ENCODE measurements around the gene NUTF2.
"Not testable (repeated sequence)": the region's sequence is repeated elsewhere in the genome, so short reads cannot be mapped to it uniquely, and the experiment has no call there.

Gene NUTF2

DNA sequence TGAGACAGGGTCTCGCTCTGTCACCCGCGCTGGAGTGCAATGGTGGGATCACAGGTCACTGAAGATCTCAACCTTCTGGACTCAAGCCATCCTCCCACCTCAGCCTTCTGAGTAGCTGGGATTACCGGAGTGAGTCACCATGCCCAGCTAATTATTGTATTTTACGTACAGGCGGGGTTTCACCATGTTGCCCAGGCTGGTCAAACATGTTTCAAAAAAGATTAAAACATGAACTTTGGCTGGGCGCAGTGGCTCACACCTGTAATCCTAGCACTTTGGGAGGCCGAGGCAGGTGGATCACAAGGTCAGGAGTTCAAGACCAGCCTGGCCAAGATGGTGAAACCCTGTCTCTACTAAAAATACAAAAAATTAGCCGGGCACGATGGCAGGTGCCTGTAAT, 9.5 kb upstream of the NUTF2 start:
- in situ Hi-C loops (cut with MboI; ENCODE audit: low sequenced_read_pairs), result not testable (repeated sequence)

DNA sequence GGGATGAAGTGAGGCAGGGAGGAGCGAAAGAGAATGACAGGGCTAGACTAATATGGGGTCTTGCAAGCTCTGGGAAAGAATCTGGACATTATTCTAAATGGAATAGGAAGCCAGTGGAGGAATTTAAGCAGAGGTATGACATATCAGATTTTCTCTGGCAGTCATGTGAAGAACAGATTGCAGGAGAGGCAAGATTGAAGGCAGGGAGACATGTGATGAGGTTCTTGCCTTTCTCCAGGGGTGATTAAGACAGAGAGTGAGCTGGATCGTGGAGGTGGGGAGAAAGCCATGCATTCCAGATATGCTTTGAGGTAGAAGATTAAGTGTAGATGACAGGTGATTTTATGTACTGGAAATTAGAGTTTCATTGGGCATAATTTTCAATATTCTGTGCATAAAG, 8.9 kb upstream of the NUTF2 start:
- in situ Hi-C loops (cut with MboI; ENCODE audit: low sequenced_read_pairs), result no loop called here

DNA sequence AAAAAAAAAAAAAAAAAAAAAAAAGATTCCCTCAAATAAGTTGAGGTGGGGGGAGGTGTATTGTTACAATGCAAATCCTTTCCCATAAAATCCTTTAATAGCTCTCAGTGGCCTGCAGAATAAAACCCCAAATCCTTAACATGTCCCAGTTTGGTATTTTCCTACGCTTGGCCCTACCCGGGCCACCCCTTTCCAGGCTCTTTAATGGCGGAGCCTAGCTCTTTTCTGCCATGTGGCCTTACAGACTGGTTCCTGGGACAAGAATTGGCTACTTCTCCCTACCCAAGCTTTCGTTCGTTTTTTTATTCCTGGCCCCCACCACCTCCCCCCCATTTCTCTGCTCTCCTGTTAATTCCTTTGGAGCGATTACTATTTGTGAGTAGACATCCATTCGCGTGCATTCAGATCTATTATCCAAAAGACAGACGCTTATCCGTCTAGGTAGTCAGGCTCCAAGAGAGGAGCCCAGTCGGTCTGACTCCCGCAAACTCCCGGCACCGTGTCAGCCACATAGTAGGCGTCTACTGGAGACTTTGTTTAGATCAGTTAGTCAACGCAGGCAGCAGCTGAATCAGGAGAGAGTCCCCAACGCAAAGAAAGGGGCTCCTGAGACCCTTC, 5.4 kb upstream of the NUTF2 start:
- in situ Hi-C loops (cut with MboI; ENCODE audit: low sequenced_read_pairs), result no loop called here

DNA sequence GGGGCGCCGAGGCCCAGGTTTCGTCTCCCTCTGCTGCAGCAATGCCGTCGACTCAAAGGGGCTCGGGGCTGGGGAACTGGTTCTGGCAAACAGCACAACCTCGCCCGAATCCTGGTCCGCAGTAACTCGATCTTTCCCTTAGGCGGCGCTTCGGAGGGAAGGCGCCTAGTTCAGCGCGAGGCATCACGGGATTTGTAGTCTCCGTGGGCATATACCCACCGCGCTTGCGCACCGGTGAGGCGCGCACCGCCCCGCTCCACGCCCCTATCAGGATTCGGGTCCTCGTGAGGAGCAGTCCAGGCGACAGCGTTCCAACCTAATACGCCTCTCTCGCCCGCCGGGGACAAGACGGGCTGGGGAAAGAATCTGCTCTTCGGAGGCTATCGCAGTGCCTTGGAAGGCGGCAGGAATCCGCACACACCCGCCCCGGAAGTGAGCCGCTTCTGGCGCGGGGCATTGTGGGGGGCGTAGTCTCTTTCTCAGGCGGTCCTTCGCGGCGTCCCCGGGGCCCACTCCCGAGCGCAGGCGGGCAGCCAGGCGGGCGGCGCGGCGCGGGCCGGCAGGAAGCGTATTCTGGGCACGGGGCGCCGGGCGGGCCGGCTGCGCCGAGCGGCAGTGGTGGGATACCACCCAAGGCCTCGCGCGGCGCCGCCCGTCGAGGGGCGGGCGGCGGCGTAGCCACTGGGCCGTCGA, 4.8 kb upstream of the NUTF2 start, which contains the start of gene THAP11:
Gene THAP11 (plus strand): TSS at position 505 of the 693 bp plus-strand sequence. CDS start 235 bp downstream, outside the sequence.
- in situ Hi-C loops (cut with MboI; ENCODE audit: low sequenced_read_pairs), result no loop called here

DNA sequence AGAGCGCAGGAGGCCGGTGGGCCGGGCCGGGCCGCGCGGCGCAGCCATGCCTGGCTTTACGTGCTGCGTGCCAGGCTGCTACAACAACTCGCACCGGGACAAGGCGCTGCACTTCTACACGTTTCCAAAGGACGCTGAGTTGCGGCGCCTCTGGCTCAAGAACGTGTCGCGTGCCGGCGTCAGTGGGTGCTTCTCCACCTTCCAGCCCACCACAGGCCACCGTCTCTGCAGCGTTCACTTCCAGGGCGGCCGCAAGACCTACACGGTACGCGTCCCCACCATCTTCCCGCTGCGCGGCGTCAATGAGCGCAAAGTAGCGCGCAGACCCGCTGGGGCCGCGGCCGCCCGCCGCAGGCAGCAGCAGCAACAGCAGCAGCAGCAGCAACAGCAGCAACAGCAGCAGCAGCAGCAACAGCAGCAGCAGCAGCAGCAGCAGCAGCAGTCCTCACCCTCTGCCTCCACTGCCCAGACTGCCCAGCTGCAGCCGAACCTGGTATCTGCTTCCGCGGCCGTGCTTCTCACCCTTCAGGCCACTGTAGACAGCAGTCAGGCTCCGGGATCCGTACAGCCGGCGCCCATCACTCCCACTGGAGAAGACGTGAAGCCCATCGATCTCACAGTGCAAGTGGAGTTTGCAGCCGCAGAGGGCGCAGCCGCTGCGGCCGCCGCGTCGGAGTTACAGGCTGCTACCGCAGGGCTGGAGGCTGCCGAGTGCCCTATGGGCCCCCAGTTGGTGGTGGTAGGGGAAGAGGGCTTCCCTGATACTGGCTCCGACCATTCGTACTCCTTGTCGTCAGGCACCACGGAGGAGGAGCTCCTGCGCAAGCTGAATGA, 4.0 kb upstream of the NUTF2 start:
- in situ Hi-C loops (cut with MboI; ENCODE audit: low sequenced_read_pairs), result no loop called here

DNA sequence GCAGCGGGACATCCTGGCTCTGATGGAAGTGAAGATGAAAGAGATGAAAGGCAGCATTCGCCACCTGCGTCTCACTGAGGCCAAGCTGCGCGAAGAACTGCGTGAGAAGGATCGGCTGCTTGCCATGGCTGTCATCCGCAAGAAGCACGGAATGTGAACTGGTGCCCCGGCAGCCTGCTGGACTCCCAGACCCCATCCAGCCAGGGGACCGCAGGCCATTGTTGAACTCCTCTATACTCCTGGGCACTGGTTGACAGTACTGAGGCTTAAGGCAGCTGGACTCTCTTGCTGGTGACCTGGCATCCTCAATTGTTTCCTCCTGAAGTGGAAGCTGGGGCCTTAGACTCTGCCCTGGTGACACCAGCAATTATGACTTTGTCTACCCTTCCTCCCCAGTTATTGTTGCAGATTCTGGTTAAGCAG, 3.4 kb upstream of the NUTF2 start:
- in situ Hi-C loops (cut with MboI; ENCODE audit: low sequenced_read_pairs), result no loop called here

DNA sequence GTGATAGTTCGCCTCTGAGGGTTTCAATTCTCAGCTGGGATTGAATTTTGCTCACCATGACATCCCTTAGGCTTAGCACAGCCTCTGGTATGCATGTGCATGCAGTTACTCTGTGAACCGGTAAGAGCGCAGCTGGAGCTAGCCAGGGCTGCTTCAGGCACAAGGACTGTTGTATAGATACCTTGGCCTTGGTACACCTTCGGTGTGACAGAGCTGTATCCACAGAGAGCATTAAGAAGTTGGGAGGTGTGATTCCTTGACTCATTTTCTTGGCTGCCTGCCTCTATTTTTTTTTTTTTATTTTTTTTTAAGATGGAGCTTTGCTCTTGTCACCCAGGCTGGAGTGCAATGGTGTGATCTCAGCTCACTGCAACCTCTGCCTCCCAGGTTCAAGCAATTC, 2.2 kb upstream of the NUTF2 start:
- in situ Hi-C loops (cut with MboI; ENCODE audit: low sequenced_read_pairs), result no loop called here

DNA sequence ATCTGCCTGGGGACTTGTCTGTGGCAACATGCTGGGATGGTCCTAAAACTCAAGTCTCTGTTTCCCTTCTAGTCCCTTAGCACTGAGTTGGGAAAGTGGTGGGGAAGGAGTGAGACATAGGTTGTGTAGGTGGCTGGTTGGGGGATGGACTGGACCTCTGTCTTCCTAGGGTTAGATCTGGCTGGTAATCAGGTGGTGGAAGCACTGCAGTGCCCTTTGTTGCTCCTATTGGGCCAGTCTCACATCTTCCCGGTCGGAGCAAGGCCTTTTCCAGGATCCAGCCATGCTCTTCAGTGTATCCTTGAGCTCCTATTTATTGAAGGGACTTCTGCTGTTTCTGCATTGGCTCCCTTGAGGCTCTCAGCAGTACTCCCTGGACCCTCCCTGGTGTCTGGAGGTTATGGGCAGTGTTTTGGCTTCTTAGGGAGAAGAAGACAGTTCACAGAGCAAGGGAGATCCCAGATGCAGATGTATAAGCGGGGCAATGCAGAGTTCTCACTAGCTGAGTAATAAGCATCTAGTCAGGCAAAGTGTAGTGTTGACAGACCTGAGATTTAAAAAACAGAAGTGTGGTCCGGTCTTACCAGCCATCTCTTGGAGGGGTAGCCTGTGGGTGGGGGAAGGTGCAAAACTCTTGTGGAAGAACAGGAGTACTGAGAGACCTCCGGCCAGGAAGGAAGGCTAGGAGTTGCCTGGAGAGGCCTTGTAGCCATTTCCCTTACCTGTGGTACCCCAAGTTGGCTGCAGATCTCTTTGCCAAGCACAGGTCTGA, 1.3 kb upstream of the NUTF2 start:
- in situ Hi-C loops (cut with MboI; ENCODE audit: low sequenced_read_pairs), result no loop called here

DNA sequence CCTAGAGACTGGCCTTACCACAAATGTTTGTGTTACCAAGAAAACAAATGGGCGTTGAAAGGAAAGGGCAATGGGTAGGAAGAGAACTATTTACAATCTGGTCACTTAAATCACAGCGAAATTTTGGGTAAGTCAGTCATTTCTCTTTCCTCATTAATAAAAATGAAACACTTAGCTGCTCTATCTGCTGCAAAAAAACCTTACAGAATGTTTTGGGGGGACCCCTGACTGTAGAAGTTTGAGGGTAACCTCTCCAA, 742 bp upstream of the NUTF2 start:
- in situ Hi-C loops (cut with MboI; ENCODE audit: low sequenced_read_pairs), result no loop called here

DNA sequence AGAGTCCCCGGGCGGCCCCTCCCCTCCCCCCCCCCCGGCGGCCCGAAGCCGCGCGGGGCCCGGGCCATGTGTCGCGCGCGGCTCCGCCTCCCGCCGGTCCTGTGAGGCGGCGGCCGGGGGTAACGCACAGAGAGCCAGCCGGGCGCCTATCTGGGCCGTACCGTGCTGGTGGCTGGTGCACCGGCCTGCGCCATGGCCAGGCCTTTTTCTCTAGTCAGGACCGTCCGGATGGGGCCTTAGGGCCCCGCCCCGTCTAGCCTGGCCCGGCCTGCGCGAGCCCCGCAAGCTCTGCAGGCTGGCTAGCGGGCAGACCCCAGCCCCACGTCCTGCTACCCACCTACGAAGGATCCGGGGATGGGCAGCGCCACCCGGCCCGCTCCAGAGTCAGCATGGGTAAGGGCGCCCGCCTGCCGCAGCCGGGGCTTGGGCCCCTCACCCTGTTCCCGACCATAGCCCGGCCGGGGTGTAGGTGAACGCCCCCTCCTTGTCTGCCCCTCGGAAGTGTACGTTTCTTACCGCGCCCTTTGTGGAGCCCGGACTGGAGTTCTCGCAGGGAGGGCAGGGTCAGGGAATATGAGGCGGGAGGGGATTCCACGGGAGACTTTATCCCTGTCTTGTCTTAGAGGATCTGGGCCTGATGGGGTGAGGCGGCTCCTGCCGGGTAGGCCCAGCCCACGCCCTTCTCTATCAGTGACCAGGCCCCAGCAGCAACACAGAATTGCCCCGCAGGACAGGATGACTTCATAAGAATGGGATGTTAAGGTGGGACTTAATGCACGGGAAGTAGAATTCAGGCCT, 530 bp downstream of the NUTF2 start, which contains the start of gene CENPT:
Gene CENPT (minus strand): TSS at position 630 of the 798 bp plus-strand sequence. CDS start 13,834 bp downstream, outside the sequence.
- in situ Hi-C loops (cut with MboI; ENCODE audit: low sequenced_read_pairs), result no loop called here

DNA sequence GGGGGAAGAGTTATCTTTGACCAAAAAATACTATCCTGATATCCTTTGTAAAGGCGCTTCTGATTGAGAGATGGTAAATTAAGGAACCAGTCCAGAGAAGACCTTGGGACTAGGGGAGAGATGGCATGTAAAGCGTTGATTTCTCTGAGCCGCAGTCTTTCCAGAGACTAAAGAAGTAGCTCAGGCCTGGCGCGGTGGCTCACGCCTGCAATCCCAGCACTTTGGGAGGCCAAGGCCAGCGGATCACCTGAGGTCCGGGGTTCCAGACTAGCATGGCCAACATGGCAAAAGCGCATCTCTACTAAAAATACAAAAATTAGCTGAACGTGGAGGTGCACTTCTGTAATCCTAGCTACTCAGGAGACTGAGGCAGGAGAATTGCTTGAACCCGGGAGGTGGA, 1.4 kb downstream of the NUTF2 start:
- in situ Hi-C loops (cut with MboI; ENCODE audit: low sequenced_read_pairs), result no loop called here

DNA sequence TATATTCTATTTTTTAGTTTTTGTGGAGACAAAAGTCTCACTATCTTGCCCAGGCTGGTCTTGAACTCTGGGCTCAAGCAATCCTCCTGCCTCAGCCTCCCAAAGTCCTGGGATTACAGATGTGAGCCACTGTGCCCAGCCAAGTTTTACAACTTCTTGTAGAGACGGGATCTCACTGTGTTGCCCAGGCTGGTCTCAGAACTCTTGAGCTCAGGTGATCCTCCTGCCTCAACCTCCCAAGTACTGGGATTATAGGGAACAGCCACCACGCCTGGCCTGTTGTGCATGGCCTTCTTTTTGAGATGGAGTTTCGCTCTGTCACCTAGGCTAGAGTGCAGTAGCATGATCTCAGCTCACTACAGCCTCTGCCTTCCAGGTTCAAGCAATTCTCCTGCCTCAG, 6.9 kb downstream of the NUTF2 start:
- in situ Hi-C loops (cut with MboI; ENCODE audit: low sequenced_read_pairs), result no loop called here

DNA sequence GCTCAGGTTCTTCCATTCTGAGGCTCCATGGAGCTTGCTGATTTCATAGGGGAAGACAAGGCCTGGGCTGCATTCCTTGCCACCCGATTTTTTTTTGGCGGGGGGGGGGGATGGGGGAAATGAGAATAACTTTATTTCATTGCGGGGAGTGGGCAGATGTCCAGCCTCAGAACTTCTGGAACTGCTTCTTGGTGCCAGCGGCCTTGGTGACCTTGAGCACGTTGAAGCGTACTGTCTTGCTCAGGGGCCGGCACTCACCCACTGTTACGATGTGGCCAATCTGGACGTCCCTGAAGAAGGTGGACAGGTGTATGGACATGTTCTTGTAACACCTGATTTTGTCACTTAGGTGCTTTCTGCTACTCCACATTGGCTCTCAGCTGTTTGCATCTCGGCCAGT, 9.1 kb downstream of the NUTF2 start:
- in situ Hi-C loops (cut with MboI; ENCODE audit: low sequenced_read_pairs), result no loop called here

DNA sequence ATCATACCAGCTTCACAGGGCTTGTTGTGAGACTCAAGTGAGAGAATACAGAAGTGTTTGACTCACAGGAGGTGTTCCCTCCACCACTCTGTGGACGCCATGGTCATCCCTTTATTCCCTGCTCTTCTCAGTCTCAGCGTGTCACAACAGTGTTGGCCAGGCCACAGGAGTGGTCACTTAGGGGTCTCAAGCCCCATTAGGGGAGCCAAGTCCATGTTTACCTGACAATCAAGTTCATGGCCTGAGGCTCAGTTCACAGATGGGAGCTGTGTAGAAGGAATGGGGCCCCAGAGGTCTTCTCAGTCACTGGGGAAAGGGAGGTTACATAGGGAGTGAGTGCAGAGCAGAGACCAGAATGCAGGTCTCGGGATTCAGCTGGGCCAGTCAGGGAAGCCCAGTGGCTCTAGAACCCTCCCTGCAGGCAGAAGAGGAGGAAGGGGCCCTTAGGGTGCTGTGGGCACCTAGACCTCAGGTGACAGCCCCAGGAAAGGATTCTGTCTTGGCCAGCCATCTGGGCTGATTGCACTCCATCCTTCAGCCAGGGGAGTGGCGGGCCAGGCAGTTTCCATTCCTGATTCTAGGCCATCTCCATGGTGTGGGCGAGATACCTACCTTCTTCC, 10.3 kb downstream of the NUTF2 start:
- in situ Hi-C loops (cut with MboI; ENCODE audit: low sequenced_read_pairs), result no loop called here

DNA sequence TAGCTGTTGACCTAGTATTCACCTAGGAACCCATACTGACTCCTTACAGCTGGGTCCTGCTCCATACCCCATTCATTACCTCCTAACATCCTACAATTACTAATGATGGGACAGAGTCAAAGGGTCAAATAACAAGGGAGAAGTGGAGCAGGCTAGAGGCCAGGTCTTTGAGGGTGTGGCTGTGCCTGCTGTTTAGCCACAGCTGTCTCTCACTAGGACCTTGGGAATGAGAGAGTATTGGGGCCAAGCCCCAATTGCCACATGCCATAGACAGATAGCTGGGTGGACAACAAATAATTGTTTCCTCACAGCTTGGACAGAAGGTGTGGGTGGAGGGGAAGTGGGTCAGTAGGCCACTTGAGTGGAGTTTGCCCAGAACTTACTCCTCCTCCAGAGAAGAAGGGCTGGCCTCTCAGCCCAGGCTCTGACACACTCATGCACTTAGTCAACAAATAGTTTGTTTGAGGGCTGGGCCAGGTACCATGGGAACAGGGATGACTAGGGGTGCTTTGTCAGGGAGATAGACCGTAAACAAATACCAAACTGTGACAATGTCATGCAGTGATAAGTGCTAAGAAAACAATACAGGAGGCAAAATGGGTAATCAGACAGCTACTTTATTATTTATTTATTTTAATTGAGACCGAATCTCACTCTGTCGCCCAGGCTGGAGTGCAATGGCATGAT, 11.0 kb downstream of the NUTF2 start:
- in situ Hi-C loops (cut with MboI; ENCODE audit: low sequenced_read_pairs), result no loop called here

DNA sequence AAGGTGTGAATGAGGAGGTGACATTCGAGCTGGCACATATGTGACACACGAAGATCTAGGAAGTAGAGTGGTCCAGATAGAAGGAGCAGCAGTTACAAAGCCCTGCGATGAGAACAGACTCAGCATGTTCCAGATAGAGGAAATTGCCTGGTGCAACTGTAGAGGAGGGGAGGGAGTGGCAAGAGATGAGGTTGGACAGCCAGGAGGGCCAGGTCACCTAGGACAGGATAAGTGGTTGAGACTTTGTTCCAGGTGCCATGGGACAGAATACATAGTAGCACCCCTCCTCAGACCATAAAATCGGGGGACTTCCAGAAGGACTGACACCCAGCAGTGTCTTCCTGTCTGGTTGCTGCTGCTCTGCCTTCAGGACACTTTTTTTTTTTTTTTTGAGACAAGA, 11.8 kb downstream of the NUTF2 start:
- in situ Hi-C loops (cut with MboI; ENCODE audit: low sequenced_read_pairs), result no loop called here

DNA sequence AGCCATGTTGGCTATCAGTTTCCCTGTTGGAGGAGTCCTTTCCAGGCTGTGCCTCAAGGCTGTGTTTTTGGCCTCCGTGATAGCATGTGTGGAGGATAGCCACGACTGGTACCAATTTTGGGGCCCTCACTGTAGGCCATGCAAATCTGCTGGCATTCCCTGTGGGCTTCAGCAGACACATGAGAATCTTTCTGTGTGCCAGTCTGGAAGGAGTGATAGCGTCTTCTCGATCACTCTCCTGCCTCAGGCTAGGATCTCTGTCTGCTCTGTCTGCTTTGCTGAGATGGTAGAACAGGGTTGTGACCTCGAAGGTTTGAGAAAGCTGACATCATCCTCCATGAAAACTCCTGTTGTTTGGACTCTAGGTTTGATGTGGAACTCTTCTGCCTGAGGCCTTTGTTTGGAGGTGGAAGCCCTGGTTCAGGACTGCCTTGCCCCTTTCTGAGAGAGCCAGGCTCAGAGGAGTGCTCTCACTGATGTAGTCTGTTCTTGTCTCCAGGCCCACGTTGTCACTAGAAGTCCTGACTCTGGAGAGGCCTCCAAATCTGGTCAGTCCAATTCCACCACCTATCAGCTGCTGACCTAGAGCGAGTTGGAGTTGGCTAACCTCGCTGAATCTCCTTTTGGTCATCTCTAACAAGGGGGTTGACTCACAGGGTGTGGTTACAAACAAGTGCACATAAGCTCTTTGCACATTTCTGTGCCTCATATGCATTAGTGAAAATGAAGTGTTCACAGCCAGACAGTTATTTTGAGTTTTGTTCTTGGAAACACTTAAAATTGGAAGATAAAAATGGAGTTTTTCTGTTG, 14.1 kb downstream of the NUTF2 start:
- in situ Hi-C loops (cut with MboI; ENCODE audit: low sequenced_read_pairs), result no loop called here

DNA sequence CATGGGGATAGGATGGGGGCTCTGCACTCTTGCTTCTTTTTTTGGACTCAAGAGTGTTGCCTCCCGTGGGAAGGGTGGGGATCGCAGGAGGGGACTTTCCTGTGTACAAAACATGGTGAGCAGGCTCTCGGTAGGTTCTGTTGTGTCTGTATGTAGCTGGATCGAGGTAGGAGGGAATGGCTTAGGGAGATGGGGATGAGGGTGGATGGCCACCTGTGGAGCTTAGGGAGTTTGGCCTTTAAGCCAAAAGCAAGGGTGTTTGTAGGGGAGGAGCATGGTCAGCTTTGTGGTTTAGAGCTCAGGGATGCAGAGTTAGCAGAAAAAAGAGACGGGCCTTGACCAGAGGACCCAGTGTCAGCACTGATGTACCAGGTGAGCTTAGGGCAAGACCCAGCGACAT, 15.1 kb downstream of the NUTF2 start:
- in situ Hi-C loops (cut with MboI; ENCODE audit: low sequenced_read_pairs), result no loop called here

Measured in hTERT RPE-1 (cell line).